NB4 (cell line): Measurements from ENCODE around the gene RECQL5.

Experiments used
- MYC ChIP-seq: IDR thresholded peaks from 2 replicates; pipeline ENCODE4 v1.6.1; 2011; ENCODE audit warnings: low read depth, low read length
- POLR2A ChIP-seq: IDR thresholded peaks from 2 replicates; pipeline ENCODE4 v1.6.1; 2011; ENCODE audit warnings: mild to moderate bottlenecking; ENCODE audit not compliant: insufficient read length; ENCODE audit errors: extremely low read depth
- TF ChIP-seq, protein P1 (sequence below): IDR thresholded peaks from one replicate; pipeline ENCODE4 v1.5.1; 2012; ENCODE audit warnings: low read depth, low read length
- TF ChIP-seq, protein P2 (sequence below): IDR thresholded peaks from 2 replicates; pipeline ENCODE4 v1.6.1; 2011; ENCODE audit warnings: low read depth, low read length

DNA sequence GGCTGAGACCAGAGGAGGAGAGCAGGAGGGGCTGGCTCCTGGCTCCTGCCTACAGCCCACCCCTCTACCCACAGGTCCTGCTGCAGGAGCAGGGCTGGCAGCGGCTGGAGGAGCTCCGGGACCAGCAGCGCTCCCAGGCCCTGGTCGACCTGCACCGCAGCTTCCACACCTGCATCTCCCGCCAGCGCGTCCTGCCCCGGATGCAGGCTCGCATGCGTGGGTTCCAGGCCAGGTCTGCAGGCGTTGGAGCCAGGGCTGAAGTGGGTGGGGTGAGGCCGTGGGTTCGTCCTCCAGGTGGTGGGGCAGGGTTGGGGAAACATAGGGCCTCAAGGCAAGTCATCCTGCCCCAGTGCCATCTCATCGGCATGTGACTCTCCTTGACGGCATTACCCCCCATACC lies 61.2 kb downstream of the RECQL5 start:
- TF ChIP-seq POLR2A = no peak
- TF ChIP-seq, protein P1, sequence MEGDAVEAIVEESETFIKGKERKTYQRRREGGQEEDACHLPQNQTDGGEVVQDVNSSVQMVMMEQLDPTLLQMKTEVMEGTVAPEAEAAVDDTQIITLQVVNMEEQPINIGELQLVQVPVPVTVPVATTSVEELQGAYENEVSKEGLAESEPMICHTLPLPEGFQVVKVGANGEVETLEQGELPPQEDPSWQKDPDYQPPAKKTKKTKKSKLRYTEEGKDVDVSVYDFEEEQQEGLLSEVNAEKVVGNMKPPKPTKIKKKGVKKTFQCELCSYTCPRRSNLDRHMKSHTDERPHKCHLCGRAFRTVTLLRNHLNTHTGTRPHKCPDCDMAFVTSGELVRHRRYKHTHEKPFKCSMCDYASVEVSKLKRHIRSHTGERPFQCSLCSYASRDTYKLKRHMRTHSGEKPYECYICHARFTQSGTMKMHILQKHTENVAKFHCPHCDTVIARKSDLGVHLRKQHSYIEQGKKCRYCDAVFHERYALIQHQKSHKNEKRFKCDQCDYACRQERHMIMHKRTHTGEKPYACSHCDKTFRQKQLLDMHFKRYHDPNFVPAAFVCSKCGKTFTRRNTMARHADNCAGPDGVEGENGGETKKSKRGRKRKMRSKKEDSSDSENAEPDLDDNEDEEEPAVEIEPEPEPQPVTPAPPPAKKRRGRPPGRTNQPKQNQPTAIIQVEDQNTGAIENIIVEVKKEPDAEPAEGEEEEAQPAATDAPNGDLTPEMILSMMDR = no peak
- TF ChIP-seq, protein P2, sequence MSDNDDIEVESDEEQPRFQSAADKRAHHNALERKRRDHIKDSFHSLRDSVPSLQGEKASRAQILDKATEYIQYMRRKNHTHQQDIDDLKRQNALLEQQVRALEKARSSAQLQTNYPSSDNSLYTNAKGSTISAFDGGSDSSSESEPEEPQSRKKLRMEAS = no peak
- TF ChIP-seq MYC = no peak
